Hepatocyte (in vitro differentiated cells): ENCODE results near the gene CTNNA3. TPM values are rescaled to one million over a fixed set of nuclear protein-coding genes. Genes with fewer than 3 reads are reported as not detected.

Source experiments
- DNase-seq: peaks from one replicate; pipeline ENCODE4 v3.0.0-alpha.2; 2016; ENCODE audit warnings: low spot score
- H2AFZ ChIP-seq: fragments of 200-600 bp; sonication (generic); 2 replicates; pipeline ENCODE4 v1.6.0; 2016; ENCODE audit warnings: antibody characterized with exemption, mild to moderate bottlenecking
- H3K27ac ChIP-seq: fragments of 200-600 bp; sonication (generic); 2 replicates; pipeline ENCODE4 v1.5.1; 2016; ENCODE audit warnings: mild to moderate bottlenecking
- H3K27me3 ChIP-seq: fragments of 200-600 bp; sonication (generic); 2 replicates; pipeline ENCODE4 v1.6.1; 2016
- H3K36me3 ChIP-seq: fragments of 200-600 bp; sonication (generic); replicated peaks from 2 replicates; pipeline ENCODE4 v1.5.1; 2016; ENCODE audit warnings: low read depth; ENCODE audit not compliant: insufficient read depth
- H3K4me1 ChIP-seq: fragments of 200-600 bp; sonication (generic); 2 replicates; pipeline ENCODE4 v1.5.1; 2016; ENCODE audit warnings: mild to moderate bottlenecking, moderate library complexity; ENCODE audit not compliant: insufficient read depth
- H3K4me2 ChIP-seq: fragments of 200-600 bp; sonication (generic); 2 replicates; pipeline ENCODE4 v1.6.0; 2016
- H3K4me3 ChIP-seq: fragments of 200-600 bp; sonication (generic); 2 replicates; pipeline ENCODE4 v1.5.1; 2016; ENCODE audit warnings: mild to moderate bottlenecking
- H3K79me2 ChIP-seq: fragments of 200-600 bp; sonication (generic); 2 replicates; pipeline ENCODE4 v1.6.0; 2017; ENCODE audit warnings: mild to moderate bottlenecking
- H3K9me2 ChIP-seq: fragments of 200-600 bp; sonication (generic); replicated peaks from 2 replicates; pipeline ENCODE4 v1.6.0; 2017; ENCODE audit warnings: mild to moderate bottlenecking; ENCODE audit not compliant: insufficient read depth
- H3K9me3 ChIP-seq: fragments of 200-600 bp; sonication (generic); 2 replicates; pipeline ENCODE4 v1.5.1; 2016; ENCODE audit warnings: low read depth, mild to moderate bottlenecking
- H4K20me1 ChIP-seq: fragments of 200-600 bp; sonication (generic); 2 replicates; pipeline ENCODE4 v1.6.0; 2016; ENCODE audit warnings: mild to moderate bottlenecking; ENCODE audit not compliant: insufficient read depth, poor library complexity, severe bottlenecking
- CTCF ChIP-seq: fragments of 200-600 bp; sonication (generic); IDR thresholded peaks from 2 replicates; pipeline ENCODE4 v1.5.1; 2016; ENCODE audit warnings: antibody characterized with exemption, mild to moderate bottlenecking; ENCODE audit not compliant: poor library complexity
- EZH2 ChIP-seq: fragments of 200-600 bp; sonication (generic); IDR thresholded peaks from 2 replicates; pipeline ENCODE4 v1.6.1; 2016; ENCODE audit warnings: antibody characterized with exemption, mild to moderate bottlenecking, borderline replicate concordance
- EZH2phosphoT487 ChIP-seq: fragments of 200-600 bp; sonication (generic); IDR thresholded peaks from one replicate; pipeline ENCODE4 v1.6.1; 2018; ENCODE audit warnings: antibody characterized with exemption, mild to moderate bottlenecking, low read depth, moderate library complexity; ENCODE audit not compliant: unreplicated experiment, severe bottlenecking
- WGBS: methylation state at CpG from one replicate; pipeline ENCODE4 v1.1.6; 2016; ENCODE audit warnings: low lambda C conversion rate; ENCODE audit errors: missing lambda C conversion rate; 5-methylcytosine and 5-hydroxymethylcytosine counted together
- polyA plus RNA-seq: library from polyadenylated mRNA; unstranded; fragments of >200 nt; fragmentation: Nextera tagmentation; extraction: Ambion mirVana; gene quantifications from 2 replicates; pipeline ENCODE4 v1.2.1, GENCODE V29; 2016
- total RNA-seq: library from RNA; depleted of rRNA; stranded (reverse); fragments of >200 nt; gene quantifications from 2 replicates; pipeline ENCODE4 v1.2.3, GENCODE V29; 2014

Gene CTNNA3
- total and polyA plus RNA-seq, 2 experiments from 2014 or later: 12.9 to 25.9 TPM

- no peak for TF ChIP-seq EZH2phosphoT487
- no peak overlapping the region for H3K4me3 ChIP-seq
- DNase-seq: no peak
- WGBS: 91% methylated on average over 4 of the region's 4 CpGs
- no peaks in the 10 kb centered on the region for H3K79me2 ChIP-seq
- no peaks in the 10 kb centered on the region for H3K27me3 ChIP-seq
- H3K9me2 ChIP-seq: no peaks in the 10 kb centered on the region
- H2AFZ ChIP-seq: no peak overlapping the region
- no peaks in the 10 kb centered on the region for H4K20me1 ChIP-seq
- no peaks in the 10 kb centered on the region for H3K36me3 ChIP-seq
- H3K4me1 ChIP-seq: no peaks in the 10 kb centered on the region
- no peaks in the 10 kb centered on the region for H3K9me3 ChIP-seq
- H3K27ac ChIP-seq: no peak overlapping the region
- no peak overlapping the region for H3K4me2 ChIP-seq
These were observed 731.0 kb downstream of the CTNNA3 start for GRCh38 chr10:66964946-66965345.

GRCh38 chr10:66958466-66958865, 737.5 kb downstream of the CTNNA3 start:
- no peak overlapping the region for H3K4me2 ChIP-seq
- H3K79me2 ChIP-seq: no peaks in the 10 kb centered on the region
- WGBS: 68% methylated on average over 2 of the region's 2 CpGs
- no peak overlapping the region for H3K4me3 ChIP-seq
- no peaks in the 10 kb centered on the region for H4K20me1 ChIP-seq
- H3K27me3 ChIP-seq: no peaks in the 10 kb centered on the region
- TF ChIP-seq CTCF (no peak), EZH2phosphoT487 (no peak), EZH2 (no peak)
- H3K9me2 ChIP-seq: no peaks in the 10 kb centered on the region
- no peak overlapping the region for H2AFZ ChIP-seq
- H3K9me3 ChIP-seq: no peaks in the 10 kb centered on the region
- DNase-seq: no peak
- H3K36me3 ChIP-seq: no peaks in the 10 kb centered on the region
- no peak overlapping the region for H3K27ac ChIP-seq
- H3K4me1 ChIP-seq: no peaks in the 10 kb centered on the region

- Histone ChIP-seq H3K9me3 (no peaks in the 10 kb centered on the region), H2AFZ (no peak overlapping the region), H3K4me2 (no peak overlapping the region), H3K27ac (no peak overlapping the region), H4K20me1 (no peaks in the 10 kb centered on the region), H3K9me2 (no peaks in the 10 kb centered on the region), H3K4me1 (no peaks in the 10 kb centered on the region), H3K79me2 (no peaks in the 10 kb centered on the region), H3K27me3 (no peaks in the 10 kb centered on the region), H3K36me3 (no peaks in the 10 kb centered on the region), H3K4me3 (no peak overlapping the region)
- whole genome bisulfite sequencing: 69% methylated on average over 2 of the region's 2 CpGs
- TF ChIP-seq EZH2phosphoT487 (no peak), CTCF (no peak), EZH2 (no peak)
- DNase-seq: no peak
These were observed 744.1 kb downstream of the CTNNA3 start for GRCh38 chr10:66951896-66952295.

- no peaks in the 10 kb centered on the region for H3K9me3 ChIP-seq
- no peaks in the 10 kb centered on the region for H3K36me3 ChIP-seq
- H3K27me3 ChIP-seq: no peaks in the 10 kb centered on the region
- H3K4me2 ChIP-seq: no peak overlapping the region
- no peaks in the 10 kb centered on the region for H4K20me1 ChIP-seq
- TF ChIP-seq EZH2 (no peak), EZH2phosphoT487 (no peak), CTCF (no peak)
- WGBS: 96% methylated on average over 2 of the region's 2 CpGs
- H3K27ac ChIP-seq: no peak overlapping the region
- H3K4me3 ChIP-seq: no peak overlapping the region
- no peaks in the 10 kb centered on the region for H3K9me2 ChIP-seq
- H3K79me2 ChIP-seq: no peaks in the 10 kb centered on the region
- H3K4me1 ChIP-seq: peaks cover 3% of the 10 kb centered on the region
- no peak overlapping the region for H2AFZ ChIP-seq
- DNase-seq: no peak
These were observed 752.4 kb downstream of the CTNNA3 start for GRCh38 chr10:66943590-66943989.
